ENCODE measurements around the gene CFAP77.

- no peak for TF ChIP-seq POLR2A (IDR thresholded peaks at IDR 0.05; ENCODE audit: low read depth)
- TF ChIP-seq POLR2AphosphoS5 (IDR thresholded peaks at IDR 0.05), result no peak
Observed at GRCh38 chr9:132401824-132402223, 8.2 kb upstream of the CFAP77 start.
